Activated CD4-positive, alpha-beta T cell treated with anti-CD3 and anti-CD28 coated beads, Interleukin-2, amount 50 U/mL, for 16 hours (primary cell): Measurements from ENCODE around the gene LCP1.
"Not testable (repeated sequence)": the region's sequence is repeated elsewhere in the genome, so short reads cannot be mapped to it uniquely, and the experiment has no call there.

Experiments used
- DNase-seq: peaks from one replicate; pipeline ENCODE4 v3.0.0-alpha.2; 2020

The LCP1 gene

DNA sequence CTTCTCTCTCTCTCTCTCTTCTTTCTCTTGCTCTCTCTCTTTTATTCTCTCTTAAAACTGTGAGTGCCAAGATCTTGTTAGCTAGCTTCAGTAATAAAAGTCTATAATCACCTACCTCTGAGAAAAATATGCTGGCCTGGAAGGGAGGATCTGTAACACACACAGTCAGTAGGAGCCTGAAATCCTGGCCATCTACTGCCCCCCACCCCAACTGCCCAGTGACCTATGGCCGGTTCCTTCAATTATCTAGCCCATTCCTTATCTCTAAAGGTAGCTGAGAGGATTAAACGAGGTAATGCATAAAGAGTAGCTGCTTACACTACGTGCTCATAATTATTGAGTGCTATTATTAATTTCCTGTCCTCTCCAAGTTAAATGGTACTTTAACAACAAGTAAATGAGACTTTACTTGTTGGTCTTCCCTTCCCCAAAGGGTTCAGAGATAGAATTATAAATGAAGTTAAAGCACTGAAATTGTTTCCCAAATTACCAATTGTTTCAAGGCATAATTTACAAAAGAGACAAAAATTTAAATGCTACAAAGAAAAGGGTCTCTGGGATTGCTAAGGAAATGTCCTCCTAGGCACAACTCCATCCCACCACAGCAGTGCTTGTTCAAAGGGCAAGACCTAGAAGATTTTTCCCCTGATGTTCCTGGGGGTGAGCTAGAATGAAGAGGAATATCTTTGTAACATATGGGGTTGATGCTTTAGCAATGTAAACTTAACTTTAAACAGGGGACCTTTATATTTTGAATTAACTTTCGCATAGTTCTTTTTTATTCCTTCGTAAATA lies 1.8 kb downstream of the LCP1 start:
- no peak for DNase-seq

DNA sequence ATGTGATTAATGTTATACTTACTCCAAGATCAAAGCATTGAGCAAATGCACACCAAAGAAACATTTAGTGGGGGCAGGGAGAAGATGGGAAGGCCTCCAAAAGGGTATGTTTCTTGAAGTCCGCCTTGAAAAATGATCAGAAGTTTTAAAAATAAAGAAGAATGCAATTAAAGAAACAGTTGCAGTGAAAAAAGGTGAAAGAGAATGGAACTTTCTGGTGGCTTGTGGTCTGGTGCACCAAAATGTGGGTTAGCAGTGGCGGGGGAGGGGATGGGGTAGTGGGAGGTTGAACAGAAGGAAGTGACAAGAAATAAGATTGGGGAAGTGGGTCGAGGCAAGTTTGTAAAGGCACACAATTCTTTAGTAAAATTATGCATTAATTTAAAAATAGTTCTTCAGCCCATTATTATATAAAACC lies 2.5 kb downstream of the LCP1 start:
- peak; percentile 84 for DNase-seq

DNA sequence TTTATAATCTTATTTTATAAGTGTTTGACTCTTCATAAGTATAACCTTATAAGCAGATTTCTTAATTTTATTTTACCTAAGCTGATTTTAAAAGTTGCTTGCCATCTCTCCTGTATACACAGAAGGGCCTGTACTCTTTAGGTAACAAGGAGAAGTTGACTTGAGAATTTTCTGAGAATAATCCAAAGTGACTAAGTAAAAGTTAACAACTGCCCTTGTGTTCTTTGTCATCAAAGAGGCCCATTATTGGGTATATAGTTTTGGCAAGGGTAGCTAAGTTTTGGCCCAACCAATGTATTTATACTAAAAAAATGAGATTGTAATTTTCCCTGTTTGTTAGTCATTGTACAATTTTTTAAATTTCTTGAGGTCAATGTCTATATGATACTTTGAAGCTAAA lies 3.2 kb downstream of the LCP1 start:
- DNase-seq: no peak

DNA sequence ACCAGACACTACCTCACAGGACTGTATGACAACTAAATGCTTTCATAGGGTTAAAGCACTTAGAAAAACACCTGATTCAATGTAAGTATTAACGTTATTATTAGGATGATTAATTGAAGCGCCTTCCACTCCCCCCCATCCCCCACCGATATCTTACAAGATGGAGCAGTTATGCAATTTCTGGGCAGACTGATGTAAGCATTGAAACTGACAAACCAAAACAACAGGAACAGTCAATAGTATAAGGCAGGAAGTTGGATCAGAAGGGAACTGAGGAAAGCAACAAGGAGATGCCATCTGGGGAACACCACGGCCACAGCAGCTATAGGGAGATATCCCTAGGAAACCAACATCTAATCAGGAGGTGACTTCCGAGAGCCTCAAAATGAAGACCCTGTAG lies 3.8 kb downstream of the LCP1 start:
- no peak for DNase-seq

DNA sequence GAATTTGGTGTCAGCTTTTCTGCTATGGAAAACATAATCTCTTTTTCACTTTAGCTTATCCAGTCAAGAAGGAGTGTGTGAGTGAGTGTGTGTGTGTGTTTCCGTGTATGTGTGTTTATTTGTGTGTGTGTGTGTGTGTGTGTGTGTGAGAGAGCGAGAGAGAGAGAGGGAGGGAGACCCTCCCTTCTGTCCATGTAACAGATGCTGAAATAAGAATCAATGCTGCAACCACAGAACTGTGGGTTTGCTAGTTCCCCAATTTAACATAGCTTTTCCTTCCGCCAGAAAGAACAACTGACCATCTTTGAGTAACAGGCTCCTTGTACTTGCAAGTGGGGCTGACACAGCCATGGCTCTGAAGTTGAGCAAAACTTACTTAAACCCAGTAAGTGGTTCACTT lies 5.2 kb downstream of the LCP1 start:
- DNase-seq: peak; percentile 66

DNA sequence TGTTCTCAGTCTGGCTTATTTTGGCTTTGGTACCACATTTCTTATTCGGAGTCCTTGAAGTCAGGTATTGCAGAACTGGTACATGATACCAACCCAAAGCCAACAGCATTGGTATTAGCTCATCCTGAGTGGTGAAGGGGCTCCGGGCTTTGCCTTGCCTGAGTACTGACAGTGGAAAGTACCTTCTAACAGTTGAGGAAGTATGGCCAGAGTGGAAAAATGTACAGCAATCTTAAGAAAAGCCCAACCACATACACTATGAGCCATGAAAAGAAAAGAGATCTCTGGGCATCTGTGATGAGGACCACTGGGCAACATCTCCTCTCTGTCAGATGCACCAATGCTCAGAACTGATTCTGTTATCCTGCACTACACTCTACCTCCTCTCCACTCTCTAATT lies 8.3 kb downstream of the LCP1 start:
- peak; percentile 77 for DNase-seq

DNA sequence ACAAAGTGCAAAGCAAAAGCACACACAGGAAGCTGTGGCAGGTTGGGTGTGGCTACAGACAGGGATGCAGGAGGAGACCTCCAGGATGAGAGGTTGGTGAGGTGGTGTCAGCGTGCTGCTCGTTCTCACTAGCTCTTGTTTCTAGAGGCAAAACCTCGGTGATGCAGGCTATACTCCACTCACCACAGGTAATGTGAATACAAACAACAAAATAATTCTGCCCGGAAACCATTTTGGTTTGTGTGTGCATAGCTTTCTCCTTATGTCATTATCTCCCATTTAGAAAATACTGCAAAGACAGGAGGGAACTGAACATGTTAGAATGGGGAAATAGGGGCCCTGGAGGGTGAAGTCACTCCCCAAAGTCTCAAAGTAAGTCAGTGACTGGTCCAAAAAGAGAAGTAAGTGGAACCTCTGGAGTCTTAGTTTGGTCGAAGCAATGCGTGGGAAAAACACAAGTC lies 9.4 kb downstream of the LCP1 start:
- DNase-seq: peak; percentile 84

DNA sequence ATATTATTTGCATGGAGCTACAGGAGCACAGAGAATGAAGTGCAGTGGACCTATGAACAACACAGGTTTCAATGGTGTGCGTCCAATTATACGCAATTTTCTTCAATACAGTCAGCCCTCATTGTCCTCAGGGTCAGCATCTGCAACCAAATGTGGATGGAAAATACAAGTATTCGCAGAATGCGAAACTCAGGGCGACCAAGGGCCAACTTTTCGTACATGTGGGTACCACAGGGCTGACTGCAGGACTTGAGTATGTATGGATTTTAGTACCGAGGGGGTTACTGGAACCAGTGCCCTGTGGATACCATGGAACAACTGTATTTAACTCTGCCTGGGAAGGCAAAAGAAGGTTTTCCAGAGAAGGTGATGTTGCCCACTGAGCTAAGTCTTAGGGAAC lies 10.2 kb downstream of the LCP1 start:
- DNase-seq: no peak

DNA sequence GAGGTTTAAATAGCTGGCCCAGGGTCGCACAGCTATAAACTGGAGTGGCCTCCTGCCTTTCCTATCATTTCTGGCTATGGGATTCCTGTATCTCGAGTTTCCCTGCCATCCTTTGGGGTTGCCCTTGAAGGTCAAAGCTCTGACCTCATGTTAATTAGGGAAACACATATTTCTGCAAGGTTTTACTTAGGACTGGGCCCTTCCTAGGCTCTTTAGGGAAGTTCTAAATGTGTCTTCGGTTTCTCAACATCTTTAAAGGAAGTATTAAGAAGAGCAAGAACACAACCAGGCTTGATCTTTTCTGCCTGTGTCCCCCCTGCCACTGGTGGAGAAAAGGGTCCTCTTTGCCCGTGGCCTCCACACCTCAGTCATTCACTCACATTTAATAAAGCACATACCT lies 10.8 kb downstream of the LCP1 start:
- DNase-seq: no peak

DNA sequence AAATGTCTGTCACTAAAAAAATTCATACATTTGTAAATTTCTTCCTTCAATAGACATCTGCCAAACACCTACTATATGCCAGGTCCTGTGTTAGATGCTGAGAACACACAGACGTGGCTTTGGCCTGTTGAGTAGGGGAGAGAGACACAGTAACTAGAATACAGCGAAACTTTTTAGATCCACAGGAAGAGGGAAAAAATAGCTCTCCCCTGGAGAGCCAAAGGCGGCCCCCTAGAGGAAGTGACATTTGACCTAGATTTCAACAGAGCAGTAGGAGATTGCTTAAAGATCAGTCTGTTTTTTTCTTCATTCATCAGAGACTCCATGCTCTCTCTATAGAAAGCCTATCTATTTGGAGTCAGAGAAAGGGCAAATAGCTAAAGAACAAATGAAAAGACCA lies 11.3 kb downstream of the LCP1 start:
- DNase-seq: no peak

DNA sequence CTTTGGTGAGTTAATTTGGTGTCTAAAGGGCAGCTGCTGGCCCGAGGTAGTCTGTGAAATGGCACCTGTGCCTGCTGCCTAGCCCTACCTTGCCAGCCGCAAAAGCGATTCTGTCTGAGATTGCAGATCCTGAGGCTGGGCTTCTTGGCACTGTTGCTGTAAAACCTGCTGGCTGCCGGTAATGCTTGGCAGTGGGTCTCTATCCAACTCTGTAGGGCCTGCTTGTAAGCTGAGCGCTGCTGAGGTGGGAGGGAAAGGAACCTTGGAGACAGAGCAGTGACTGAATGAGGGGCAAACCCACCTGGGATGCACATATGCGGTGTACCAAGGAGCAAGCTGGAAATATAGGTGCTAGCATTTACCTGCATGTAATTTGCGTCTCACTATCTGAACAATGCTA lies 11.7 kb downstream of the LCP1 start:
- DNase-seq: no peak

DNA sequence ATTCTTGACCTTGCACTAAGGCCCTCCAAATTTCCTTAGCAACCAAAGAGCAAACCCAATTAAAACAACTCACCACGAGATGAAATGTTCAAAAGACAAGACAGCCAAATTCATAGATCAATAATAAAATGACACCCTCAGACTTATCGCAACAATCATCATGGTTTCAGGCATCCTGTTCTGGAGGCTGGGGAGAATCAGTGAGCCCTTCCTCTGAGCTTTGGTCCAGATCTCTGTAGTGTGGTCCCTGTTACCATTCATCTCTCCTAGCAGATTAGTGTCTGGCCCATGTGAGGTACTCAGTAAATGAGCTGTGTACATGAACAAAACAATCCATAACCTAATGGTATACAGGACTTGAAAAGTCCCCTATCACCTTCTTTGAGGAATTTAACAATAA lies 12.2 kb downstream of the LCP1 start:
- no peak for DNase-seq

DNA sequence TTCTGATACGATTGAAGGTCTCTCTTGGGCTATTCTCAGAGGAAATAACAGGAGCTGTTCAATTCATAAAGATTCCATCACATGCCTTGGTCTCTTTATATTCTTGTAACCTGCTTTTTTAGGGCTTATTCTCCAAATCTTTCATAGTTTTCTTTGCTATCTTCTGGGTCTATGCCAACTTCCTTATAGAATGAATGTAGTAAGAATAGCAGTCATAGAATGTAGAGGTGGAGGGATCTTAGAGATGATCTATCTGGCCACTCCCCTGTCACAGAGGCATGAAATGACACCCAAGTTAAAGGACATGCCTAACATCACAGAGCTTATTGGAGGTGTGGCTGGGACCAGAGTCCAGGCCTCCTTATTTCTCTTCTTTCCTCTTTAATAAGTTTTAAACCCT lies 13.2 kb downstream of the LCP1 start:
- DNase-seq: no peak

DNA sequence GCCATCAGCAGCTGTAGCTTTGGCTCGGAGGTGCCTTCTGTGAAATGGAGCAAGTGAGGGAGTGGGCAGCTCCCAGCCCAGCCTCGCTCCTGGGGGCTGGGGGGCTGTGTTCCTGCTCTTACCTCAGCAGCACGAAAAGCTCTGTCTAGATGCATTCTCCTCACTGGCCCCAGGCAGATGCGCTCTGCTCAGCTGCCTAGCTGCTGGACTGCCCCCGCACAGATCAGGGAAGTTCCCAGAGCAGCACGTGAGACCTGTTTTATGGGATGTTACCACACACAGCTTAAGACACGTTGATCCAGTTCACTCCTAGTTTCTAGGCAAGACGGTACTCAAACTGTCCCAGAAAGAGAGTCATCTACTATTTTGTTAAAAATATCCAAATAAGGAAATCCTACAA lies 13.6 kb downstream of the LCP1 start:
- no peak for DNase-seq

DNA sequence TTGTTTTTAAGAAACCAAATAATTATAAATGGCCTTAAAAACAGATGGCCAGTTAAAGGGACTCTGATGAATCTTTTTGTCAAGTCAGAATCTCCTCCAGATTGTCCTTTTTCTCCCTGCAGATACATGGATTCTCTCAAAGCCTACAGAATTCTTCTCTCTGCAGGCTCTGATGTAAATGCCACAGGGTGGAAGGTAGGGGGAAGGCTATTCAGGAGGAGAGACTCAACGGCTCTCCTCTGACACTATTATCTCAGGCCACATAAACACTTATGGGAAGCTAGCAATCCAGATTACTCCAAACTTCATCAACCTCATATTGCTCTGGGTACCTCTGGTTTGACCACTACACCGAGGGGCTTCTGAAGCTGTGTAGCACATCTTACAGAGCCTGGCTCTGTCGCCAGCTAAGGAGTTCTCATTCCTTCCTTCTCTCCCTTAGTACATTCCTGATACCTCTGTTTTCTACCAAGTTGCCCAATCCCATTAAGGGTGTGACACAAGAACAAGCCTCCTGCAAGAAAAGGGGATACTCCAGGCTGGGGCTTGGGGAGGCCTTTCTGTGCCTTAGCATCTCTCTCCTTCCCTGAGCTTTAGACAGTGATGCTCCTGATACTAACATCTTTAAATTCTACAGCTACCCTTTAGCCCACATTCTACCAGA lies 14.9 kb downstream of the LCP1 start:
- DNase-seq: no peak

DNA sequence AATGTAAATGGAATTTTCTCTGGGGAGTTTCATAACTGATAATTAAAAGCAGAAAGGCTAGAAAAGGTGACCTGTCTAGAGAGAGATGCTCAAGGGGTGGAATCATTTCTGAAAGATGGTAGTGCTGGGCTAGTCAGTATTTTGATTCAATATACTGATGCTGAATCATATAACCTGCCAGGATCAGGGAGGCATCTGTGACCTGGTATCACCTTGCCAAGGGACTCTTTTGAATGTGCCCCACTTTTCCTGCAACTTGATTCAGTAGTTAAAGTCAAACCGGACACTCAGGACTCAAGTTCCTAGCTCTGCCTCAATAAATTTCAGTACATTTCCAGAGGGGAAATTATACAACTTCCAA lies 15.8 kb downstream of the LCP1 start:
- DNase-seq: no peak

DNA sequence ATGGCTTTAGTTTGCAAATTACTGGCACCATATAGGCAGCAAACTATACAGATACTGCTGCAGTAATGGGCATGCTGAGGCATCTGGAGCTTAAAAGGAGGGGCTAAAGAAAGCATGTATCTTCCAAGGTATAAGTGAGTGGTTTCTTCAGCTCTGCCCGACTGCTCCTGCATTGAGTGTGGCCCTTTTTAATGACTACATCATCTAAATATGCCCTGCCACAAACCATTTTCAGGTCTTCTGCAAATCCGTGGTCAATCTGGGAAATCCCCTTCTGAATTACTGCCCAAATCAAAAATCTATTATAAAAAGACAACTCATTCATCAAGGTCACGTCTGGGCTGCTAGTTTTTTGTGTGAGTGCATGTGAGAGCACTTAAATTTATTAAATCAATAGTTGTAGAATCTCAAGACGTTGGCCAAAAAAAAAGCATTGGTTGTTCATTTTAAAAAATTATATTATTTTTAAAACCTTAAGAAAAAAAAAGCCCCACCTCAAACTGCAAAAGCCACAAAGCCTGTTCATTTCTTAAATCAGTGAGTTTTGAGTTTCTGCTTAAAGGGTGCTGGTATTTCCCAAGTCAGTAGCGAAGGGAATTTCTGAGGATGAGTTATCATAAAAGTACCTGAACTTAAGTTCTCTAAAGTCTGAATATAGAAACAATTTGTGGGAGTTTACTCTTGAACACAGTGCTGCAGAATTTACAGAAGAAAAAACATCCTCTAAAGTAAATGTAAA lies 16.3 kb downstream of the LCP1 start:
- peak; percentile 87 for DNase-seq

DNA sequence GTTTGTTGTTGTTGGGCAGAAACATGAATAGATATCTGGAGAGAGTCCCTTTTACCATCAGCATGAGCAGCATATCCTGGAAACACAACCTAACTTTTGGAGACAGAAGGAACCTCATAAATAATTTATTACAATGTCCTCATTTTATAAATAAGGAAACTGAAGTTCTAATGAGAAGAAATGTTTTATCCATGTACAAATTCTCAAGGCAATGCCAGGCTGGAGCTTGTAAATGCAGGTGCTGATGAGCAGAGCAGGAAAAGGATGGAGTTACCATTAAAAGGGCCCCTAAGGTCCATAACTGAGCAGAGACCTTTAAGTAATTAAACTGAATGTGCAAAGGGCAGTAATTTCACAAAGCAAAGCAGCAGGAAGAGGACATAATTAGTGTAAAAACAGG lies 17.3 kb downstream of the LCP1 start:
- DNase-seq: no peak

DNA sequence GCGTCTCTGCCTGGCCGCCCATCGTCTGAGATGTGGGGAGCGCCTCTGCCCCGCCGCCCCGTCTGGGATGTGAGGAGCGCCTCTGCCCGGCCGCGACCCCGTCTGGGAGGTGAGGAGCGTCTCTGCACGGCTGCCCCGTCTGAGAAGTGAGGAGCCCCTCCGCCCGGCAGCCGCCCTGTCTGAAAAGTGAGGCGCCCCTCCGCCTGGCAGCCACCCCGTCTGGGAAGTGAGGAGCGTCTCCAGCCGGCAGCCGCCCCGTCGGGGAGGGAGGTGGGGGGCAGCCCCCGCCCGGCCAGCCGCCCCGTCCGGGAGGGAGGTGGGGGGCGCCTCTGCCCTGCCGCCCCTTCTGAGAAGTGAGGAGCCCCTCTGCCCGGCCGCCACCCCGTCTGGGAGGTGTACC lies 19.2 kb downstream of the LCP1 start:
- DNase-seq: not testable (repeated sequence)

DNA sequence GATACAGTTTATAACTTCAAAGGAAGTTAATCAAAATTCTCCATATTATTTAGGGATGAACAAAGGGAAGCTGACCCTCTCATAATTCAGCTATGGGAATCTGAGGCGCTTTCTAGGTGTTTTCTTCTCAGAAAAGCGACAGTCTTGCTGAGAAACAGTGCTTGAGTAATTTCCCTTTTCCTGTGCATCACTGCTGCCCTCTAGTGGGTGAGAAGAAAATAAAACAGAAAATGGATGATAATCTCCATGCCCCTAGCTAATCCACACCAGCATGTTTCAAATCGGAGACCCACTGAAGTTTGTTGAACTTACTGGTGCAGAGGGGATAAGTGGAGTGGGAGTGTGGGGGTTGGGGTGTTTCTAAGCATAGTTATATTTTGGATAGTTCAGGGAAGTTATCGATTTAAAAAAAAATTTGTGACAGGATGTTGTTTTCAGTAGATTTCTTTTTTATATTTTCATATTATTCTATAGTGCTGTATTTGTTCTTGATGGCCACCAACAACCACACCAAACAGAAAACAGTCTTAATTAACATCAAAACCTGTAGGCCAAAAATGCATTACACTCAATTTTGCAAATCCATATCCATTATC lies 21.4 kb downstream of the LCP1 start:
- peak; percentile 74 for DNase-seq

DNA sequence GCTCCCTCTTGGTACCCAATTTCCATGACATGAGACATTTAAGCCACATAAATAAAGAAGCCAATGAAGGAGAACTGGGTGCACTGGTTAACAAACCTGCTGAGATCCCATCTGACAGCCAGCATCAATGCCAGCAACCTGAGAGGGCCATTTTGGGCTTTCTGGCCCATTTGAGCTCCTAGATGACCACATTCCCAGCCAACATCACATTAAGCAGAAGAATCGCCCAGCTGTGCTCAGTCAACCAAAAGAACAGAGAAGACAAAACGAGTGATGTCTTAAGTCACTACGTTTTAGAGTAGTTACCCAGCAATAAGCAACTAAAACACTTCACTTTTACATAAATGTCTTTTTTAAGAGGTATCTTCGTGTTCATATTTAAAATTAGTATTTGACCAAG lies 21.9 kb downstream of the LCP1 start:
- no peak for DNase-seq

DNA sequence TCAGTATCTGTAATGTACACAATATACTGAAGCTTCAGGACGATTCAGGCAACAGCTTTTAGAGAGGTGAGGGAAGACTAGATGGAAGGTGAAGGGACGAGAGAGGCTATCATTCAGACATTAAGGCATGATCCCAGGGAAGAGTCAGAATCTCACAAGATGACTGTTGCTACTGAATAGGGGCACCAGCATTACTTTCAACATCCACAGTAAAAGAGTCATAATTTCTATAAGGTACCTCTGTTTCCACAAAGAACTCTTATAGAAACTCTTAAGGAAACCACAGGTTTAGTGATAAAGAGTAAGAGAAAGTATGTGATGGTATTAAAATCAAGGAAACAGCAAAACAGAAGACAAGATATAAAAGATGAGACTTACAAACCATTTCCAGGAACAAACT lies 23.0 kb downstream of the LCP1 start:
- no peak for DNase-seq

DNA sequence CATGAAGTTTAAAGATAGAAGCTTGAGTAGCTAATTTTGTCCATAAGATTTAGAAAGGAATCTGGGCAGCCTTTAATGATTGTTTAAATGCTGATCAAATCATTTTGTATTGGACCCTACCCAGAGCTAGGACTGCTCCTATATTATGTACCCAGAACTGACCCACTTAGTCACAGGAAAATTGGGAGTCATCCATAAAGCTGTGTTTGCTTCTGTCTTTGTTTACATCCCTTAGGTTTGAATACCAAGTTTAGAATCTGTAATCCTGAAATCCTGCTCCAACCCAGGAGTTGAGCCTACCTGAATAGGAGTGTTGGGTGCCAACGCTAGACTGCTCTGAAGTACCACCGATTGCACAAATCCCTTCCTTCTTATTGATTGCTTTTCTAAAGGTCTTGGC lies 23.8 kb downstream of the LCP1 start:
- DNase-seq: no peak
